Ammon's horn (tissue), 1 donor: ENCODE measurements around the gene CDK6.
A peak's percentile ranks its signal among the peaks of the same experiment; 100 is the strongest.

ENCODE experiments used
- DNase-seq: peaks from one replicate; pipeline ENCODE4 v3.0.0-alpha.2; 2016; ENCODE audit warnings: low spot score

The CDK6 gene

GRCh38 chr7:92793656-92794205 lies 42.6 kb downstream of the CDK6 start:
- no peak for DNase-seq

DNA sequence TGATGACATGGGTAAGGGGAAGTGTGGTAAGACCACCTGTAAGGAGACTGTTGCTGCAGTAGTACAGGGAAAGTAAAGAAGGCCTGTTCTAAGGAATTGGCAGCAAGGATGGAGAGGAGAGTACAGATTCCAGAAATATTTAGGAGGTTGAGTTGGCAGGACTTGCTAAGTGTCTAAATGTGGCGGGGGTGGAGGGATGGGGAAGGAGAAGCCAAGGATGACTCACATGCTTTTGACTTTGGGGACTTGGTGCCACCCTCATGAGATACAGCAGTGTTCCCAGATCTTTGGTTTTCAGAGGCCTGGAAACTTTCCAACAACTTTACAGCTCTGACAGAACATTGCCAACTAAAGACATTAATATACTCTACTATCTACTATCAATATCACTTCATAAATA lies 45.4 kb downstream of the CDK6 start:
- no peak for DNase-seq

GRCh38 chr7:92788559-92789183 lies 47.7 kb downstream of the CDK6 start:
- no peak for DNase-seq

- DNase-seq, result no peak
Measured at GRCh38 chr7:92785923-92786322, 50.5 kb downstream of the CDK6 start.

- no peak for DNase-seq
Measured at GRCh38 chr7:92784935-92785334, 51.4 kb downstream of the CDK6 start.

DNA sequence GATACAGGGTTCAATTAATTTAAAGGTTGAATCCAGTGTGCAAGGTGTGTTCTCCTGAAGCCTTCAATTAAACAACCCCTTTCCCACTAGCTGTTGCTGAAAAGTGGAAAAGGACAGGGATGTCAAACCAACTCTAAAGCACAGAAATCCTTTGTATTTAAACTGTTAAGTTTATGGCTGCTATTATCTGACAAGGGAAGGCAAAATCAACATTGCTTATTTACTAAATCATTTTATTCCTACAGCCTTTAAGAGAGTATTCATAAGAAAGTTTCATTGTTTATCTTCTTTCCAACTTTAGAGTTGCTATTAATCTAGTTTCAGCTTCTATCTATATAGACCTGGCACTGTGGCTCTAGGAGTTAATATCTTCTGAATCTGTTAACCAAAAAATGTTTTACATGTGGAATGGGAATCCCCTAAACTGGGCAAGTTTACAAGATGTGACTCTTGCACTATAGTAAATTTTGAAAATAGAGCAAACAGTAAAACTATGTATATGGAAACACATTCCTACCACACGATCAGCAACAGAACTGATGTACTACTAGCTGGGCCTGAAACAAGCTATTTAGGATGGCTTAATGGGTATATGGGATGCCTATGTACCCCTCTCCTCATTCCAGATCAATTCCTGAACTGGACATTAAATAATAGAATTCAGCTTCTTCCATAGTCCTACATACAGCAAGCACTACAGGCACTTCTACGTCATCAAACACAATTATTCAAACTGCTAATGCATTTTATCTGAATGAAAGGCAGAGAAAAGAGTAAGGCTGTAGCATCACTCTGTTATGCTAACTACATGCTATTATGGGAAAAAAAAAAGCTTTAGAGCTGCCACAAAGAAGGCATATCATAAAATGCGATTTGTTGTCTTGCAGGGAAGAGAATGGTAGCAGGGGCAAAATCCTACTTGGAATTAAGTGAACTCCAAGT lies 52.8 kb downstream of the CDK6 start:
- no peak for DNase-seq

DNA sequence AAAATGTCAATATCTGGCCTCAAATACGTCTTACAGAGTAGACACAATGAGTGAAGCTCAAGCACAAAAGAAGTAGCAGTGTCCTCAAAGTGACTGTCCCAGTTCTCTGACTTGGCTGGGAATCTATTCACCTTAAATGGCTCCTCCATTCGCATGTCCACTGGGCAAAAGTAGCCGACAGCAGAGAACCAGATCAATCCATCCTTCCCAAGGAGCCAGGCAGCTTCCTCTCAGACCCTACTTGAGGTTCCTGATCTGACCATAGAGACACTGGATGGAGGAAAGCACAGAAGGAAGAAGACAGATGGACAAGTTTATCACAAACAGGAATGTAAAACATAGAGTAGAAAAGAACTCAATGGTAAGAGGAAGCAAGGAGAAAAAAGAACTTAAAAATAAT lies 53.5 kb downstream of the CDK6 start:
- no peak for DNase-seq

GRCh38 chr7:92782236-92782635 lies 54.1 kb downstream of the CDK6 start:
- no peak for DNase-seq

GRCh38 chr7:92781117-92781720 lies 55.2 kb downstream of the CDK6 start:
- peak; percentile 87 for DNase-seq

DNA sequence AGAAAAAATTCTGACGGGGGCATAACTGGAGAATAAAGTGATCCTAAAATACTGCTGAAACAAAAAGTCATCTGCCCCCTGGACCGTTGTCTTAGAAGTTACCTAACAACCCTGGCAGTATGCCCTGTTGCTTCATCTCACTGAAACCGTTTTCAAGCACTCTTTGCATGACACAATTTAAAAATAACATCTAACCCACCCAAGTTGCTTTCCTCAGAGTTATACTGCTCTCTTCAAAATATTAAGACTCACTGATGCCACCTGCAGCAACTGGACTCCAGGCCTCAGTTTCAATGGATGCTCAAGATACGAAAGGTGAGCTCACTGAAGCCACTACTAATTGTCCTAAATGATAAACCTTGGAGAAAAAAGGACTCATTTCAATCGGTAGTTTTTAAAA lies 57.4 kb downstream of the CDK6 start:
- no peak for DNase-seq

GRCh38 chr7:92777993-92778392 lies 58.4 kb downstream of the CDK6 start:
- DNase-seq, result no peak

DNA sequence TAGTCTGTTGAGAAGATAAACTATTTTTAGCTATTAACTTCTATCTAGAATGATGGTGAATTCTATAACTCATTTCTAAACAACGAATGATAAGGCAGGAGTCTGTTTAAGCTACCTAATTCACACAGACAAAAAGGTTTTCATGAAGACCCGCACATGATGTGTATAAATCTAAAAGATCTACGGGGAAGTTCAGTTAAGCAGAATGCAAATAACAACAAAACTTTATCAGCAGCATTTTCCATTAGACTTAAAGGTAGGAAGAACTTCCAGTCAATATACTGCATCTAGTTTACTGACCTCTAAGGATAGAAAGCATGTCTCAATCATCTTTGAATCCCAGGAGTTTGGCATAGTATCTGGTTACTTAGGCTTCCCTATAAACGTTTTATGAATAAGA lies 62.6 kb downstream of the CDK6 start:
- DNase-seq, result no peak

DNA sequence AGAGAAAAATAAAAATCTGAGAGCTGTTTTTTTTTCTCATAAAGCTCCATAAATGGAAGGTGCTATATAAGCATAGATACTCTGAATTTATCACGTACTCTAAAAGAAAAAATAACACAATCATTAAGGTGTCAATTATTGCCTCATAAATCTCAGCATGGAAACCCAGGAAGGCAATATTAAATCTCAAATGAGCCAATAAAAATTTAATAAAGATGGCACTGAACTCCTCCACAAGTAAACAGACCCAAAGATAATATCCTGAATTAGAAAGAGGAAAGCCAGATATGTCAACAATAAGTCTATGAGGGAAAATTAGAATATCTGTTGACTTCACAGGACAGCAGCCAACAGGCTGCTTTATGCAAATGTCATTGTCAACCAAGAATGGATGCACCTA lies 66.5 kb downstream of the CDK6 start:
- no peak for DNase-seq

GRCh38 chr7:92769394-92769699 lies 67.0 kb downstream of the CDK6 start:
- no peak for DNase-seq

DNA sequence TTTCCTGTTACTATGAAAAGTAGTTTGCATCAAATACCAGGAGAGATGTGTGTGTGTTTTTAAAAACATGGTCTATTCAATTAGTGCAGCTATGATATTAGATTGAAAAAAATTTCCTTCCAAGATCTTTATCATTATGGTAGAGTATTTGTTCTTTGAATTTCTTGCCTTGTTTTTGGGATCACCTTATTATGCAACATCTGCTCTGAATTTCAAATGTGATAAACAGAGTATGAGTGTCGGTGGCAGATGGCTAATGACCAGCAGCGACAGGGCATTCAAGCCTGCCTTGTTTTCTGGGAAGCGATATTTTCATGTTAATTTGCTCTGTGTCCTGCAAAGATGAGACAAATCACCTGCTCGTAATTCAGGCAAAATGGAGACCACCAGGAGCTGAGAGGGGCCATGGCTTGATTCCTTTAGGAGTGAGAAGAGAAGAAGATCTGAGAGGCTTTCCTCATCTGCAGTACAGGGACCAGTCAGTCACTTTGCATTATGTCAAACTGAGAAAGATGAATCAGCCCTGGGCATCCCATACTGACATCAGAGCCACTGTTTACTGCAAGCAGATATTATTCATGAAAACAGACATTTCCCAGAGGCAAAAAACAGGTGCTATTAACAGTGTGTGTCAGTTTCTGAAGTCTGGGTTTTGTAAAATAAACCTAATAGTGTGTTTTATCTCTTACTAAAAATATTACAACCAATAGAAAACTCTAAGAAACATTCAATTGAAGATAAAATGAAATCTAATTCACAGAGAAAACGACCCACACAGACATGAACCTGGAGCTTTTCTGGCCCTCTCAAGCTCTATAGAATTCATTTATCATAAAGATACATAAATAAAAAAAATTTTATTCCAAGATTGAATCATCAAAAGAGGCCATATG lies 67.6 kb downstream of the CDK6 start:
- DNase-seq, result peak; percentile 53

DNA sequence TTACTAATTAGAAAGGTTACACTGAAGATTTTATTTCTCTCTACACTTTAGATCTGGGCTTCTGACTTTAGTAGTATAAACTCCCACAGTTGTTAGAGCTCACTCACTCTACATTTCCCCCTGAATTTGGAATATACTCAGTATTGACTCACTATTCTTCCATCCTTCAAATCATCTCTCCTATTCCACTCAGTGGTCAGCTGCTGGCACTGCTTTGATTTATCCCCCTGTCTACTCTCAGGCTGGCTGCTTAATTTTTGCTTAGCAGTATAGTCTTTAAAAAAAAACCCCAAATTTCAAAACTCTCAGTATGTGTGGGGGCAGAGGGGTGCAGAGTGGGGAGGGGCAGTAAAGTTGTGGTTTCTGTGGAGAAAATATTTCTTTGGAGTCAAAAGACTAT lies 68.9 kb downstream of the CDK6 start:
- DNase-seq, result no peak

GRCh38 chr7:92766461-92767003 lies 69.8 kb downstream of the CDK6 start:
- DNase-seq, result no peak

- no peak for DNase-seq
Measured at GRCh38 chr7:92765725-92766124, 70.6 kb downstream of the CDK6 start.

- DNase-seq, result no peak
Measured at GRCh38 chr7:92763636-92764423, 72.5 kb downstream of the CDK6 start.

- DNase-seq, result no peak
Measured at GRCh38 chr7:92762851-92763250, 73.5 kb downstream of the CDK6 start.
